CD14-positive monocyte (primary cell): ENCODE results near the gene FRMPD4. TPM values are rescaled to one million over a fixed set of nuclear protein-coding genes. Genes with fewer than 3 reads are reported as not detected.

Experiments used
- DNase-seq, 3 donors: peaks; one replicate each; pipeline ENCODE4 v3.0.0-alpha.2; 2011 to 2022
- H2AFZ ChIP-seq: 2 replicates; pipeline ENCODE4 v1.6.0; 2012; ENCODE audit warnings: mild to moderate bottlenecking, low read depth, low read length, inconsistent platforms; ENCODE audit not compliant: insufficient read depth, poor library complexity, severe bottlenecking
- H3K27ac ChIP-seq, 2 donors: 1 replicate in 1 of 2; 2 replicates in 1 of 2; pipeline ENCODE4 v1.5.1; 2012 to 2013; ENCODE audit warnings: low read length in 2 of 2, control low read depth in 1 of 2, inconsistent platforms in 1 of 2, low read depth in 1 of 2, mild to moderate bottlenecking in 1 of 2
- H3K27me3 ChIP-seq, 2 donors: one replicate each; pipeline versions ENCODE4 v1.6.0 to v1.6.1; 2011 to 2013; ENCODE audit warnings: low read length in 2 of 2; ENCODE audit not compliant: control insufficient read depth in 2 of 2, insufficient read depth in 2 of 2
- H3K36me3 ChIP-seq, 2 donors: replicated peaks in 1 of 2; 1 replicate in 1 of 2; 2 replicates in 1 of 2; pipeline versions ENCODE4 v1.5.1 to v1.6.1; 2012 to 2013; ENCODE audit warnings: low read length in 2 of 2, control low read depth in 1 of 2, inconsistent platforms in 1 of 2, mild to moderate bottlenecking in 1 of 2; ENCODE audit not compliant: insufficient read depth in 2 of 2, control insufficient read depth in 1 of 2
- H3K4me1 ChIP-seq, 2 donors: 1 replicate in 1 of 2; 2 replicates in 1 of 2; pipeline versions ENCODE4 v1.5.1 to v1.6.1; 2012 to 2013; ENCODE audit warnings: low read length in 2 of 2, control low read depth in 1 of 2, inconsistent platforms in 1 of 2, mild to moderate bottlenecking in 1 of 2, moderate library complexity in 1 of 2; ENCODE audit not compliant: insufficient read depth in 2 of 2, control insufficient read depth in 1 of 2
- H3K4me2 ChIP-seq: replicated peaks from 2 replicates; pipeline ENCODE3; 2012; ENCODE audit warnings: low read length, moderate library complexity, mild to moderate bottlenecking; ENCODE audit not compliant: poor library complexity, severe bottlenecking; ENCODE audit errors: extremely low read depth
- H3K4me3 ChIP-seq, 3 experiments: fragments of 200-600 bp in 1 of 3; sonication (generic) in 1 of 3; replicated peaks in 1 of 3; 1 replicate in 2 of 3; 2 replicates in 1 of 3; pipeline ENCODE4 v1.5.1; 2011 to 2013; ENCODE audit warnings: low read length in 3 of 3, mild to moderate bottlenecking in 3 of 3, control low read depth in 2 of 3, low read depth in 2 of 3, inconsistent platforms in 1 of 3, moderate library complexity in 1 of 3
- H3K79me2 ChIP-seq: 2 replicates; pipeline ENCODE4 v1.6.0; 2012; ENCODE audit warnings: mild to moderate bottlenecking, control low read depth, inconsistent platforms, low read length, moderate library complexity; ENCODE audit not compliant: insufficient read depth
- H3K9ac ChIP-seq: 2 replicates; pipeline ENCODE4 v1.6.0; 2017; ENCODE audit warnings: low read length, mild to moderate bottlenecking; ENCODE audit not compliant: insufficient read depth, poor library complexity, severe bottlenecking
- H3K9me3 ChIP-seq, 2 donors: replicated peaks in 1 of 2; 1 replicate in 1 of 2; 2 replicates in 1 of 2; pipeline versions ENCODE4 v1.5.1 to v1.6.1; 2012 to 2013; ENCODE audit warnings: low read length in 2 of 2, control low read depth in 1 of 2; ENCODE audit not compliant: control insufficient read depth in 1 of 2, insufficient read depth in 1 of 2
- H4K20me1 ChIP-seq: 2 replicates; pipeline ENCODE4 v1.6.0; 2012; ENCODE audit warnings: mild to moderate bottlenecking, low read length, control low read depth, moderate library complexity; ENCODE audit not compliant: insufficient read depth
- H3K27ac Mint-ChIP-seq, 7 donors: one replicate each; pipeline ENCODE4 v1.8.0; 2020; ENCODE audit warnings: mild to moderate bottlenecking in 7 of 7, mixed read lengths in 7 of 7, moderate library complexity in 6 of 7, inconsistent platforms in 2 of 7
- H3K27me3 Mint-ChIP-seq, 3 donors: one replicate each; pipeline ENCODE4 v1.8.0; 2021 to 2022; ENCODE audit warnings: low read depth in 3 of 3, mild to moderate bottlenecking in 3 of 3, mixed read lengths in 3 of 3, moderate library complexity in 3 of 3, inconsistent platforms in 1 of 3
- H3K36me3 Mint-ChIP-seq, 2 donors: one replicate each; pipeline ENCODE4 v1.8.0; 2020; ENCODE audit warnings: mixed read lengths in 2 of 2, inconsistent platforms in 1 of 2, mild to moderate bottlenecking in 1 of 2
- H3K4me1 Mint-ChIP-seq: one replicate; pipeline ENCODE4 v1.8.0; 2020; ENCODE audit warnings: mild to moderate bottlenecking, mixed read lengths
- H3K4me3 Mint-ChIP-seq, 2 donors: one replicate each; pipeline ENCODE4 v1.8.0; 2020; ENCODE audit warnings: mild to moderate bottlenecking in 2 of 2, mixed read lengths in 2 of 2, moderate library complexity in 1 of 2
- H3K9me3 Mint-ChIP-seq, 7 donors: one replicate each; pipeline ENCODE4 v1.8.0; 2020 to 2022; ENCODE audit warnings: mixed read lengths in 7 of 7, mild to moderate bottlenecking in 6 of 7, moderate library complexity in 6 of 7, inconsistent platforms in 2 of 7
- WGBS: methylation state at CpG from one replicate; pipeline ENCODE4 v1.1.5; 2013; ENCODE audit warnings: missing lambda C conversion rate; ENCODE audit not compliant: insufficient coverage; 5-methylcytosine and 5-hydroxymethylcytosine counted together
- intact Hi-C, 2 donors: fragments of 100-400 bp; cut with micrococcal nuclease; formaldehyde crosslinking; loops; one replicate each; pipeline versions ENCODE4 v1.15.0 to v1.15.1; 2023
- polyA plus RNA-seq, 3 donors: library from polyadenylated mRNA; depleted of rRNA in 1 of 3; unstranded in 2 of 3; stranded (reverse) in 1 of 3; fragments of 300-500 nt in 2 of 3; fragments of >200 nt in 1 of 3; fragmentation: Illumina TruSeq in 2 of 3; gene quantifications; 1 replicate in 2 of 3; 2 replicates in 1 of 3; pipeline ENCODE4 v1.2.3, GENCODE V29; 2012 to 2021
- TF ChIP-seq, protein P1 (sequence below): fragments of 200-600 bp; IDR thresholded peaks from one replicate; pipeline ENCODE4 v1.8.0; 2022; ENCODE audit warnings: antibody characterized with exemption, mild to moderate bottlenecking

The FRMPD4 gene
- polyA plus RNA-seq, 3 donors: not detected

DNA sequence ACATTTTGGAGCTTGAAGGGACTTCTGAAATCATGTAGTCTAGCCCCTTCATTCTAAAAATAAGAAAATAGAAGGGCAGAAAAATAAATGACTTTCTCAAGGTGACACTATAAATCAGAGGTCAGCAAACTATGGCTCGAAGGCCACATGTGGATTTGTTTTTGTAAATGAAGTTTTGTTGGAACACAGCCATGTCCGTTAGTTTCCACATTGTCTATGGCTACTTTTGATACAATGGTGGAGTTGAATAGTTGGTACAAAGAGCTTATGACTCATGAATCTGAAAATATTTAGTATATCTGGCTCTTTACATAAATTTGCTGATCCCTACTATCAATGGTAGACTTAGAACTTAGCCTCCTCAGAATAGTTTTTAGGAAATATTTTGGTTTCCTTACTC, 350.5 kb downstream of the FRMPD4 start:
- Histone ChIP-seq H4K20me1 (no peaks in the 10 kb centered on the region), H3K9me3 (no peaks in the 10 kb centered on the region), H2AFZ (no peak overlapping the region), H3K4me3 (no peak overlapping the region), H3K36me3 (no peaks in the 10 kb centered on the region), H3K27me3 (no peaks in the 10 kb centered on the region), H3K4me2 (no peak overlapping the region), H3K27ac (no peak overlapping the region), H3K79me2 (no peaks in the 10 kb centered on the region), H3K9ac (no peak overlapping the region), H3K4me1 (no peaks in the 10 kb centered on the region)
- Mint-ChIP-seq H3K4me1 (no peaks in the 10 kb centered on the region), H3K4me3 (no peak overlapping the region), H3K27ac (no peak overlapping the region), H3K36me3 (no peaks in the 10 kb centered on the region), H3K27me3 (peaks cover 0 to 1% (median 0%) of the 10 kb centered on the region in 3 donors), H3K9me3 (peaks cover 0 to 1% (median 0%) of the 10 kb centered on the region in 7 donors)
- DNase-seq: no peak
- TF ChIP-seq, protein P1, sequence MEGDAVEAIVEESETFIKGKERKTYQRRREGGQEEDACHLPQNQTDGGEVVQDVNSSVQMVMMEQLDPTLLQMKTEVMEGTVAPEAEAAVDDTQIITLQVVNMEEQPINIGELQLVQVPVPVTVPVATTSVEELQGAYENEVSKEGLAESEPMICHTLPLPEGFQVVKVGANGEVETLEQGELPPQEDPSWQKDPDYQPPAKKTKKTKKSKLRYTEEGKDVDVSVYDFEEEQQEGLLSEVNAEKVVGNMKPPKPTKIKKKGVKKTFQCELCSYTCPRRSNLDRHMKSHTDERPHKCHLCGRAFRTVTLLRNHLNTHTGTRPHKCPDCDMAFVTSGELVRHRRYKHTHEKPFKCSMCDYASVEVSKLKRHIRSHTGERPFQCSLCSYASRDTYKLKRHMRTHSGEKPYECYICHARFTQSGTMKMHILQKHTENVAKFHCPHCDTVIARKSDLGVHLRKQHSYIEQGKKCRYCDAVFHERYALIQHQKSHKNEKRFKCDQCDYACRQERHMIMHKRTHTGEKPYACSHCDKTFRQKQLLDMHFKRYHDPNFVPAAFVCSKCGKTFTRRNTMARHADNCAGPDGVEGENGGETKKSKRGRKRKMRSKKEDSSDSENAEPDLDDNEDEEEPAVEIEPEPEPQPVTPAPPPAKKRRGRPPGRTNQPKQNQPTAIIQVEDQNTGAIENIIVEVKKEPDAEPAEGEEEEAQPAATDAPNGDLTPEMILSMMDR: no peak
- no CpG with 5 or more reads among the region's 2 CpGs for WGBS
- intact Hi-C loops: no loop called here

DNA sequence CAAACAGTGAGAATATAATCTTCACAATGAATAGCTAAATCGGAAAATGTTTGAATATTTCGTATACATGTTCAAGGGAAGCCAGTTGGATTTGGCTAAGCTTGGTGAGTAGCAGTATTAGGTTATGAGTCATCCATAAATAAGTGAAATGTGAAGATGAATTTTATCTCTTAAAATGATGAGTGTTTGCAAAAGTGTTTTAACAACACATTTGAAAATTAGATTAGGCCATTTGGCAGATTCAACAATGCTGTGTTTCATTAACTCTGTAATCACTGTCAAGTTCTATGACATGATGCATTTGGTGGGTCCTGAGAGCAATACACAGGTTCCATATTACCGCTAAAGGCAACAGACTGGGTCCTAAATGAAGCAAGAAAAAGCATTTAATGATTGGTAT, 351.1 kb downstream of the FRMPD4 start:
- WGBS: no CpG with 5 or more reads among the region's 3 CpGs
- intact Hi-C loops: no loop called here
- H3K4me3 ChIP-seq: no peak overlapping the region
- Mint-ChIP-seq H3K4me1 (no peaks in the 10 kb centered on the region), H3K27ac (no peak overlapping the region), H3K27me3 (peaks cover 0 to 1% (median 0%) of the 10 kb centered on the region in 3 donors), H3K9me3 (peaks cover 0 to 1% (median 0%) of the 10 kb centered on the region in 7 donors), H3K4me3 (no peak overlapping the region), H3K36me3 (no peaks in the 10 kb centered on the region)
- no peaks in the 10 kb centered on the region for H3K36me3 ChIP-seq
- no peaks in the 10 kb centered on the region for H3K27me3 ChIP-seq
- no peak overlapping the region for H3K9ac ChIP-seq
- no peak overlapping the region for H3K4me2 ChIP-seq
- no peaks in the 10 kb centered on the region for H4K20me1 ChIP-seq
- H3K27ac ChIP-seq: no peak overlapping the region
- H3K9me3 ChIP-seq: no peaks in the 10 kb centered on the region
- no peaks in the 10 kb centered on the region for H3K4me1 ChIP-seq
- DNase-seq: no peak
- H2AFZ ChIP-seq: no peak overlapping the region
- H3K79me2 ChIP-seq: no peaks in the 10 kb centered on the region
- TF ChIP-seq, protein P1: no peak
